Ascending aorta (tissue), 2 donors: Measurements from ENCODE around the gene ANKS3. TPM values are rescaled to one million over a fixed set of nuclear protein-coding genes. Genes with fewer than 3 reads are reported as not detected.

Experiments
- DNase-seq, 2 donors: peaks; one replicate each; pipeline ENCODE4 v3.0.0-alpha.2; 2019; ENCODE audit warnings: low spot score in 2 of 2
- H3K27ac ChIP-seq, 2 donors: fragments of 200-600 bp; sonication (generic); one replicate each; pipeline ENCODE4 v1.5.1; 2016 to 2017; ENCODE audit warnings: mild to moderate bottlenecking in 1 of 2
- H3K27me3 ChIP-seq: fragments of 200-600 bp; sonication (generic); one replicate; pipeline ENCODE4 v1.5.1; 2017
- H3K36me3 ChIP-seq, 2 donors: fragments of 200-600 bp; sonication (generic); one replicate each; pipeline ENCODE4 v1.5.1; 2016
- H3K4me1 ChIP-seq, 2 donors: fragments of 200-600 bp; sonication (generic); one replicate each; pipeline ENCODE4 v1.5.1; 2016 to 2017; ENCODE audit warnings: mild to moderate bottlenecking in 1 of 2
- H3K4me3 ChIP-seq, 2 donors: fragments of 200-600 bp; sonication (generic); one replicate each; pipeline ENCODE4 v1.5.1; 2016 to 2017; ENCODE audit warnings: mild to moderate bottlenecking in 1 of 2
- H3K9me3 ChIP-seq, 2 donors: fragments of 200-600 bp; sonication (generic); one replicate each; pipeline ENCODE4 v1.5.1; 2016
- intact Hi-C: fragments of 100-400 bp; cut with DNase I; formaldehyde crosslinking; loops from one replicate; pipeline ENCODE4 v1.15.1; 2023
- total RNA-seq: library from RNA; depleted of rRNA; stranded (reverse); fragments of >200 nt; gene quantifications from one replicate; pipeline ENCODE4 v1.1.0, GENCODE V29; 2016
- TF ChIP-seq, protein P1 (sequence below), 3 experiments: fragments of 200-600 bp in 2 of 3; fragments of 450-650 bp in 1 of 3; sonication (generic) in 2 of 3; IDR thresholded peaks; one replicate each; pipeline ENCODE4 v1.5.1; 2016 to 2019; ENCODE audit warnings: antibody characterized with exemption in 3 of 3, mild to moderate bottlenecking in 1 of 3, moderate library complexity in 1 of 3

ANKS3 gene
- total RNA-seq, 1 donor from 2014 or later: 55.9 TPM

DNA sequence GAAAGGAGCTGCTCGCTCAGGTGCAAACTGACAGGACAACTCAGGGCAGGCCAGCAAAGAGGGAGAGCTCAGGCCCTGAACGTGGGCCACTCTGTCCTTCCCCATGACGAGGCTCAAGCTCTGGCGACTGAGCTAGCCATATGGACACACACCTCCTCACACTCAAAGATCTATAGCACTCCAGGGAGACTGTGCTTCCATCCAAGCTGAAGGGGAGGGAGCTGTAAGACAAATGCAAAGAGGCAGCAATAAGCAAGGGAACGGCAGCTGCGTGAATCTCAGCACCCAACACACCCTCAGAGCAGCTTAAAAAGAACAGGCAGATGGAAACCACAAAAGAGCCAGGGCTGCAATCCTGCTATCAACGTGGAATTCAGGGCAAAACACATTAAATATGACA lies 27.2 kb downstream of the ANKS3 start:
- intact Hi-C loops: no loop called here
- H3K9me3 ChIP-seq: no peaks in the 10 kb centered on the region
- TF ChIP-seq, protein P1, sequence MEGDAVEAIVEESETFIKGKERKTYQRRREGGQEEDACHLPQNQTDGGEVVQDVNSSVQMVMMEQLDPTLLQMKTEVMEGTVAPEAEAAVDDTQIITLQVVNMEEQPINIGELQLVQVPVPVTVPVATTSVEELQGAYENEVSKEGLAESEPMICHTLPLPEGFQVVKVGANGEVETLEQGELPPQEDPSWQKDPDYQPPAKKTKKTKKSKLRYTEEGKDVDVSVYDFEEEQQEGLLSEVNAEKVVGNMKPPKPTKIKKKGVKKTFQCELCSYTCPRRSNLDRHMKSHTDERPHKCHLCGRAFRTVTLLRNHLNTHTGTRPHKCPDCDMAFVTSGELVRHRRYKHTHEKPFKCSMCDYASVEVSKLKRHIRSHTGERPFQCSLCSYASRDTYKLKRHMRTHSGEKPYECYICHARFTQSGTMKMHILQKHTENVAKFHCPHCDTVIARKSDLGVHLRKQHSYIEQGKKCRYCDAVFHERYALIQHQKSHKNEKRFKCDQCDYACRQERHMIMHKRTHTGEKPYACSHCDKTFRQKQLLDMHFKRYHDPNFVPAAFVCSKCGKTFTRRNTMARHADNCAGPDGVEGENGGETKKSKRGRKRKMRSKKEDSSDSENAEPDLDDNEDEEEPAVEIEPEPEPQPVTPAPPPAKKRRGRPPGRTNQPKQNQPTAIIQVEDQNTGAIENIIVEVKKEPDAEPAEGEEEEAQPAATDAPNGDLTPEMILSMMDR (IDR thresholded peaks at IDR 0.05): no peak
- no peak for DNase-seq
- H3K27ac ChIP-seq: no peak overlapping the region
- no peaks in the 10 kb centered on the region for H3K27me3 ChIP-seq
- no peak overlapping the region for H3K4me3 ChIP-seq
- peaks cover 39 to 69% of the 10 kb centered on the region in 2 donors for H3K36me3 ChIP-seq
- H3K4me1 ChIP-seq: no peaks in the 10 kb centered on the region

DNA sequence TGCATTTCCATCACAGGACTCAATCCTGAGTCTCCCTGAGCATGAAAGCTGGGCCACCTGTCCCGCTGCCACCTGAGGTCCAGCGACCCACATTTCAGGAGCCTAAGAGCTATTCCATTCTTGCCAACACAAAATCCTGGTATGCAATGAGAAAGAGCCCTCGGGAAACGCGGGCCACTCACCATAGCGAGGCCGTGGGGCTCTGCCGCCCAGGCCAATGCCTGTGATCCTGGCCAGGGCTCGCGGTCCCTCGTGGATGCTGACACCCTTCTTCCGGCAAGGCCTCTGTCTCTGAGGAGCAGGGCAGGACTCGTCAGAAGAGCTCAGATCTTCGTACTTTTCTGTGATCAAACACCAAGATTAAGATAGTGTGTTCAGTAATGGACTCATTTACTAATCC lies 29.2 kb downstream of the ANKS3 start:
- no peak for DNase-seq
- no peaks in the 10 kb centered on the region for H3K27me3 ChIP-seq
- H3K4me3 ChIP-seq: no peak overlapping the region
- intact Hi-C loops: no loop called here
- TF ChIP-seq, protein P1 (IDR thresholded peaks at IDR 0.05): no peak
- H3K36me3 ChIP-seq: peaks cover 57 to 70% of the 10 kb centered on the region in 2 donors
- no peaks in the 10 kb centered on the region for H3K9me3 ChIP-seq
- no peak overlapping the region for H3K27ac ChIP-seq
- H3K4me1 ChIP-seq: no peaks in the 10 kb centered on the region

DNA sequence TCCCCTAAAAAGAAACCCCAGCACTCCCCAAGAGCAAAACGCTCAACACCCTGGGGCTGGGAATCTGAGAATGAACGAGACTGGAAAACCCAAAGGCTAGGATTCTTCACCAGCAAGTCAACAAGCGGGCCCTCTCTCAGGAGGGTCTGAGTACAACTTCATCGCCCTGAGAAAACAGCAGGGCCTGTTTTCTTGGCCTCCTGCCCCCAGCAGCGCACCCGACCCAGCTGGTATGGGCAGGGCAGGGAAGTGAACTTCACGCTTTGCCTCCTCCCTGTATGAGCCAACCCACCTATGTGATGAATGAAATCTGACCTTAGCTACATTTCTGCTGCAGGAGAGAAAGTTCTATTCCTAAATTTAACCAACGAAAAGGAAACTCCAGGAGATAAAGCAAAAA lies 29.6 kb downstream of the ANKS3 start:
- Histone ChIP-seq H3K36me3 (peaks cover 57 to 70% of the 10 kb centered on the region in 2 donors), H3K27me3 (no peaks in the 10 kb centered on the region), H3K4me3 (no peak overlapping the region), H3K4me1 (no peaks in the 10 kb centered on the region), H3K9me3 (no peaks in the 10 kb centered on the region), H3K27ac (no peak overlapping the region)
- intact Hi-C loops: no loop called here
- TF ChIP-seq, protein P1 (IDR thresholded peaks at IDR 0.05): no peak
- DNase-seq: no peak

DNA sequence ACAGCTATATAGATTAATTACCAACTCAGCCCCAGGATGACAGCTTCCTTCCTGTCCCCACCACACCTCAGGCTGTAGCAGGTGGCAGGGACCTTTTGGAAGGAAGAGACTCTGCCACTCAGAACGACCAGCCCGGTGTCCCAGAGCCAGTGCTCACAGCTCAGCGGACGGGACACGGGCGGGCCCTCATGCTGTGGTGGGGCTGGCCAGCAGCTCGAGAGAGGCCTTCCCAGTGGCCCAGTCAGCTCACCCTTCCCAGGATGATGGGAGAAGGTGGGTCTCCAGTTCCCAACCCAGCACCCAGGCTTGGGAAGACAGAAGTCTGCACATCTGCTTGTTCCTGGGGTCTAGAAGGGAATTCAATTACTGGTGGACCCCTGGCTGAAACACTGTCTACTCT lies 30.2 kb downstream of the ANKS3 start:
- Histone ChIP-seq H3K4me1 (no peaks in the 10 kb centered on the region), H3K27ac (no peak overlapping the region), H3K27me3 (no peaks in the 10 kb centered on the region), H3K4me3 (no peak overlapping the region), H3K9me3 (no peaks in the 10 kb centered on the region), H3K36me3 (peaks cover 63 to 73% of the 10 kb centered on the region in 2 donors)
- intact Hi-C loops: no loop called here
- DNase-seq: no peak
- TF ChIP-seq, protein P1 (IDR thresholded peaks at IDR 0.05): no peak

DNA sequence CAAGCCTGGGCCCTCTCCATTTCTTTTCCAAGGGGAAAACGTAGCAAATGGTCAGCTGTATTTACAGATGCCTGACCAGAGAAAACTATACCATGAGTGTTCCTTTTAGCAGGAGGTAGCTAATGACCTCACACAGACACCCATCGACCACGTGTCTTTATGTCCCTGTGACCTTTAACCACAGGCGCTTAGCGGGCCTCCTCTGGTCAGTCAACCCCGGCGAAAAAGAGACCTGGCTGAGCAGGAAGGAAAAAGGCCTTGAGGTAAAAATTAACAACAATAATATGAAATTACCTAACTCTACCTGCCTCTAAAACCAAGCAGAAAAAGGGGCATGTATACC lies 31.6 kb downstream of the ANKS3 start:
- Histone ChIP-seq H3K27ac (no peak overlapping the region), H3K36me3 (peaks cover 75 to 82% of the 10 kb centered on the region in 2 donors), H3K27me3 (no peaks in the 10 kb centered on the region), H3K9me3 (no peaks in the 10 kb centered on the region), H3K4me3 (no peak overlapping the region), H3K4me1 (no peaks in the 10 kb centered on the region)
- TF ChIP-seq, protein P1 (IDR thresholded peaks at IDR 0.05): no peak
- intact Hi-C loops: no loop called here
- no peak for DNase-seq

DNA sequence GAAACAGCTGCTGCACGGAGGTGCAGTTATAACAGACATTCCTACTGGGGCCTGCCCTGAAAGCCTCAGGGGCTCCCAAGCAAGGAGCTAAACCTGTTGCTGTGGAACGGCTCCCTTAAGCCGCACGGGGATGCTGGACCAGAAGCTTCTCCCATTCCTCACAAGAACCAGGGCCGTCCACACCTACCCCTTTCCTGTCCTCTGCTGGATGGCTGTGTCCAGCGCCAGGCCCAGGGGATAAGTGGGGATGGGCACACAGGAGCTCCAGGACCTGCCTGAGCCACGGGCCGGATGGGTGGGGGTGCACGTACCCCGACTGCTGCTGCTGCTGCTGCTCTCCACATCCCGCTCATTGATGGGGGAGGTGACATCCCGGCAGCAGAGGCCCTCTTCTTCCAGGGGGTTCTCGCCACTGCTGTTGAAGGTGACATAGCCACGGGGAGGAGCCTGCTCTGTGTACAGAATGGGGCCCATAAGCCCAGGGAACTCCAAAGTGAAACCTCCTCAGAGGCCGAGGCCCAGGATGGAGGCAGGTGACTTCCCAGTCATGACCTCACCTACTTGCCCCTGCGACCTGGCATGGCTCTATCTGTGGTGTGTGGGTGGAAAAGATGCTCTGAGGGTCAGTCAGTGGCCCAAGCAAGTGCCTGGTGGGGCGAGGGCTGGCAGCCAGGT lies 32.1 kb downstream of the ANKS3 start:
- no peak overlapping the region for H3K4me3 ChIP-seq
- peaks cover 75 to 82% of the 10 kb centered on the region in 2 donors for H3K36me3 ChIP-seq
- no peak for DNase-seq
- no peaks in the 10 kb centered on the region for H3K4me1 ChIP-seq
- TF ChIP-seq, protein P1 (IDR thresholded peaks at IDR 0.05): no peak
- H3K9me3 ChIP-seq: no peaks in the 10 kb centered on the region
- H3K27ac ChIP-seq: no peak overlapping the region
- no peaks in the 10 kb centered on the region for H3K27me3 ChIP-seq
- intact Hi-C loops: no loop called here
